GM19023 (cell line): ENCODE data around the gene MCF2L.

Experiments used
- ATAC-seq: cut with Tn5 transposase; IDR thresholded peaks from one replicate; pipeline ENCODE4 v1.9.1; 2021; ENCODE audit warnings: mild to moderate bottlenecking, moderate library complexity; ENCODE audit not compliant: unreplicated experiment

MCF2L gene

DNA sequence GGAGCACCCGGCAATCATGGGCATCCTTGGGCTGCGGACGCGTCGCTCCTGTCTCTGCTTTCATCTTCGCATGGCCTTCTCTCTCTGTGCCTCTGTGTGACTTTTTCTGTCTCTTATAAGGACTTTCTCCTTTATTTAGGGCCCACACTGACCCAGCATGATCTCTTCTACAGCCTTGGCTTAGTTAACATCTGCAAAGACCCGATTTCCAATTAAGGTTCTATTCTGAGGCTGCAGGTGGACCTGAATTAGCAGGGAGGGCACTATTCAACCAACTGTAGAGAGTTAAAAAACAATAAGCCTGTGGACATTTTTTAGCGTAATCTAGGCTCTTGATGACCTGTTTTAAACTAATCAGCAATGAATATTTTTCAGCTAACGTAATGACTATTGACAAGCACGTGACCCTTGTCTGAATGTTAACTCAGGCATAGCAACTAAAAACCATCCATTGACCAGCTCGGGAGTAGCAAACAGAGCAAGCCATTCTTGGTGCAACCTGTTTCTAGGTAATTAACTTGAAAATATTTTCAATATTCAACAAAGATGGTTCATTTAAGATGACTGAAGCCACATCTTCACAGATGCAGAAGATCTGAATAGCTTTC is 168.8 kb downstream of the MCF2L start:
- no peak for ATAC-seq

DNA sequence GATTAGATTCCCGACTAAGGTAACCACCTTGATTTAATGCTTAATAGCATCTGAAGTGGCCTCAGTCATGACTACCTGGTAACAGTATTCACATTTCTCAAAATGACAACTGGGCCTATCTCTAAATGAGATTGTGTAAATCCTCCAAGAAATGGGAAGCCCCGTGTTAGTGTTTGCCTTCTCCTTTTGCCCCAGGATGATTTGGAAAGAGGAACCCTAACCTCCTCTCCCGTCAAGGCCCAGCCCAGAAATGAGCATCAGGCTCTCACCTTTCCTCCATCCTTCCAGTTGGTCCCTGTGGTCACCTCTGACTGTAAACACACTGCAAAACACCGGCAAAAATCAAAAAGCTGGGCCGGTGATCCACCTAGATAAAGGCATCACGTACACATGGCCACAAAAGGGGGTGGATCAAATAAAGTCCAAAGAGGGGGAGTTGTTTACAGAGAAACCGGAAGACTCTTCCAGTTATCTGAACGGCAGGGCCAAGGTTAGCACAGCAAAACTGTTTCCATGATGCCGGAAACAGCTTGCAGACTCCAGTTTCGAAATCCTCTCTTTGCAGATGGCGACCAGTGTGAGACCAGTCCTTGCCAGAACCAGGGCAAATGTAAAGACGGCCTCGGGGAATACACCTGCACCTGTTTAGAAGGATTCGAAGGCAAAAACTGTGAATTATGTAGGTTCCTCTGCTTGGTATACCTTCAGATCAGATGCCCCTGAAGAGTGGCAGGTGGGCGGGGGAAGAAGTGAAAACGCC is 170.0 kb downstream of the MCF2L start:
- no peak for ATAC-seq

DNA sequence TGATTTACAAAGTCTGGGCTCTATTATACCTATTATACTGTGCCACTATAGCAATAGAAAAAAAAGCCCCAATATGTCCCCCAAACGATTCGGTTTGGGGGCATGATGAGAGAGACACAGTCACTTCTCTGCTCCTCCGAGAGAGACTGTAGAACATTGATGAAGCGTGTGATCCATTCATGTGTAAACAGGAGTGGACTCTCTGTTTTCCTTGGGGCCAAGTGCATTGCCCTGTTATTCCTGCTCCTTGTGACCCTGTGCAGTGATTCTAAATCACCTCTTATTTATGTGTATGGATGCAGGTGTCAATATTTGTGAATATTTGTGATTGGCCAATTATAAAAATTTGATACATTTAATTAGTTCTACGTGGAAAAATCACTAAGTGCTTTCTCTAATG is 170.6 kb downstream of the MCF2L start:
- ATAC-seq = no peak

DNA sequence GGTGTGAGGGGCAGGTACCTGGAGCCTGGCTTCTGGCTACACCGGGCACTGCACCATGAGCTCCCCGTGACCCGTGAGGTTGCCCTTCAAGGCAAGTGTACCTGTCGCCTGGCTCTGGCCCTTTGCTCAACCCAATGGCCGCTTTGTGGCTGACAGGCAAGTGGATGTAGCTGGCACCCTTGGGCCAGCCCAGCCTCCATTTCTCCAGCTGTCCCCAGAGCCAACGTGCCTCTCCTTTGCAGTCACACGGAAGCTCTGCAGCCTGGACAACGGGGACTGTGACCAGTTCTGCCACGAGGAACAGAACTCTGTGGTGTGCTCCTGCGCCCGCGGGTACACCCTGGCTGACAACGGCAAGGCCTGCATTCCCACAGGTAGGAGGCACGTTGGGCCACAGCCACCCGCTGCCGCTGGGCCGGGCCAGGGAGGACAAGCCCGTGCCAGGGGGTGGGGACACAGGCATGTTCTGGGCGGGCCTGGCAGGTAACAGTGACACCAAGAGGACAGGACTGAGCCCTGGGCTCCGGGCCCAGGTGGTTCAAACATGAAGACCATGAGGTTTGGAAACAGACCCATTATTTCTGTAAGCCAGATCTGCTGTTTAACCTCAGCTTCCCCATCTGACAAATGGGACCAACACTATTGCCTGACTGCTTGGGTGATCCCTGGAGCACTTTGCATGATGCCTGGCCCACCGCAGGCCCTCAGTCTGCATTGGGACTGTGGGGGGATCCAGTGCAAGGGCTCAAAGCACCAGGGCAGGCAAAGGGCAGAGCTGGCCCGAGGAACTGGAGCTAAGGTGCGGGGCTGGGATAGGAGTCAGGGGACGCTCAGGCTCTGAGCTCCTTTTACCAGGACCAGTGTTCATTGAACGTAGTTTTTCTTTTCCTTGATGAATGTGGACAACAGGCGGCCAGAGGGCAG is 171.9 kb downstream of the MCF2L start:
- no peak for ATAC-seq

DNA sequence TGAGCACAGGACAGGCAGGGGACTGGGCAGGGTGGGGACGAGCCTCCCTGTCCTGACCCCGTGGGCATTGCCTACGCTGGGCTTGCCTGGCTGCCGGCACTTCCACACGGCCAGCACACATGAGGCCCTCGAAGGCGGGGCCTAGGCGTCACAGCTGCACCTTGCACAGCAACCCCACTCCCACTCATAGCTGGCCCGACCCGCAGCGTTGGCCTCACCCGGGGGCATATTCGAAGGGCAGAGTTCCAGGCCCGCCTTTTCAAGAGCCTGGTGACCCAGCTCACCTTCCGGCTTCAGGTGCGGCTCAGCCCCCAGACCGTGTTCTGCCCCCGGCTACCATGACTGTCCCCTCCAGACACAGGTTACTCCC is 172.6 kb downstream of the MCF2L start:
- ATAC-seq = no peak

DNA sequence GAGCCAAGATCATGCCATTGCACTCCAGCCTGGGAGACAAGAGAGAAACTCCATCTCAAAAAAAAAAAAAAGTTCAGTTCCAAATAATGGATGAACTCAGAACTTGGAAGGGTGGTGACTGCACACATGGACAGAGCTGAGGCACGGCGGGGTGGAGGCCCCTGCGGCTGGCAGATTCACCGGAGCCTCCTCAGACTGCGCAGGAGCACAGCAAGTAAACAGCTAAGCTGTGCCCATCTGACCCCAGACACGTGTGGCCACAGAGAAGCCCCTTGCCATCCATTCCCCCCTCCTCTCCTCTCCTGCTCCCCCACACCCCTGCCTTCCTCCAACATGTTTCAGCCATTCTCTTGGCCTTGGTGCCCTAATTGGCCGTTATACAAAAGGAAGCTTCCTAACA is 173.9 kb downstream of the MCF2L start:
- ATAC-seq = no peak

DNA sequence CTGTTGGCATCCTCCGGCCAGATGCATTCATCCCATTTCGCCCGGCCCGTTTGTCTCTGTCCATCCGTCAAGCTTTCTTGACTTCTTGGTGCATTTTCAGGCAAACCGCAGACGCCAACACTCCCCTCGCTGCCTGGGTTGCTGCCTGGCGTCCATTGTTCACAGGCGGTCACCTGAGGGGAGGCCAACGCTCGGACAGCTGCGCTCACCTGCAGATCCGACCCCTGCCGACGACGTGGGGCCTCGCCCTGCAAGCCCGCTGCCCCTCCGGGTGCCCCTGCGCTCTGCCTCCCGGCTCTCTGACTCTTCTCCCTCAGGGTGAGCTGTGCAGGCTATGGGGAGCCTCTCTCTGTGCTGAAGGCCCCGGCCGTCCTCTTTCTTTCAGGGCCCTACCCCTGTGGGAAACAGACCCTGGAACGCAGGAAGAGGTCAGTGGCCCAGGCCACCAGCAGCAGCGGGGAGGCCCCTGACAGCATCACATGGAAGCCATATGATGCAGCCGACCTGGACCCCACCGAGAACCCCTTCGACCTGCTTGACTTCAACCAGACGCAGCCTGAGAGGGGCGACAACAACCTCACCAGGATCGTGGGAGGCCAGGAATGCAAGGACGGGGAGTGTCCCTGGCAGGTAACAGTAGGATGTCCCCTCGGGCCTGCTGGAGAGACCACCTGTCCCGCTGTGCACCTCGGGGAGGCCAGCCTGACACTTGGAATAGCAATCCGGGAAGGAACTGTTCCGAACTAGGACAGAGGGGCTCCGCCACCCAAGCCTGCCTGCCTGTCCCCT is 174.6 kb downstream of the MCF2L start:
- ATAC-seq = no peak

DNA sequence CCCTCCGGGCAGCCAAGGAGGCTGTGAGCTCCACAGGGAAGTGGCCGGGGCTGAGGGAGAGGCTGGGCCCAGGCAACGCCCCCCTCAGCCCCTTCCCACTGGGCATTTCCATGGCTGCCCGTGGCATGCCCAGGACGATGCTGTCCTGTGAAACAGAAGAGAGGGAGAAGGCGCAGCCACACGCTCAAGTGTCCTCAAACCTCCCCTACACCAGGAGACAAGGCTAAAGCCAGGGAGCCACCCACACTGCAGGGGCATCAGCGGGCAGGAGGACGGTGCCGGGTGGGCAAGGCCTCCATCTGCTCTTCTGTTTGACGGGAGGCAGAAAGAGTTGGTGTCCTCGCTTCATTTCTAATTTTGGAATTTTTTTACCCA is 175.2 kb downstream of the MCF2L start:
- ATAC-seq = no peak

DNA sequence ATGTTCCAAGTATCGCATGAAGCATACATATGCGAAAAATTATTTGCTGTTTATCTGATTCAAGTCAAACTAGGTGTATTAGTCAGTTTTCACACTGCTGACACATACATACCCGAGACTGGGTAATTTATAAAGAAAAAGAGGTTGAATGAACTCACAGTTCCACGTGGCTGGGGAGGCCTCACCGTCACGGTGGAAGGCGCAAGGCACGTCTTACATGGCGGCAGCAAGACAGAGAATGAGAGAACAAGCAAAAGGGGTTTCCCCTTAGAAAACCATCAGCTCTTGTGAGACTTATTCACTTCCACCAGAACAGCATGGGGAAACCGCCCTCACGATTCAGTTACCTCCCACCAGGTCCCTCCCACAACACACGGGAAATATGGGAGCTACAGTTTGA is 176.5 kb downstream of the MCF2L start:
- no peak for ATAC-seq

DNA sequence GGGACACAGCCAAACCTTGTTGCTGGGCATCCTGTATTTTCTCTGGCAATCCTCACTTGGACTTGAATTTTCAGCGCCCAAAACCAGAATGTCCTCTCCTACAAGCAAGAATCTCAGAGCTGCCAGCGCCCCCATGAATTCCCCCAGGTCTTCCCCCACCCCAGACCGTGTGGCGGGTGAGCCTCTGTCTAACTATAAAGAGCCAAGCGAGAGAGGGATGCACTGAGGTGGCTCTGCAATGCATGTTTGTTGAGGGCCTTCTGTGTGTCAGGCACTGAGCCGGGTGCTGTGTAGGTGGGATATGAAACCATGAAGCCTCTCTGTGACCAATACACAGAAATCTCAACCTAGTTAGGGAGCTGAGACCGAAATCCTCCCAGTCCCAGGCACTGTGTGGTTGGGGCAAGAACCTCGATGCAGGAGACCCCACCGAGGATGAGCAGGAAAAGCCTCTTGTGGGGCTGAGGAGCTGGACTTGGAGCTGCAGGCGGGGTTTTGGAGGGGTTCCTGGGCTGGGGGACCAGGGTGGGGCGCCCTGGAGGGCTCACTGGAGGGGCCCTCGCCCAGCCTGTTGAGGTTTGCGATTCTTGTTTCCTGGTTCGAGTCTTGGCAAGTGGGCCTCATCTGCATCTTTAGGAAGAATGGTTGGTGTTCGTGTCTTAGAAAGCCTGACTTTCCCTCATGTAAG is 177.0 kb downstream of the MCF2L start:
- no peak for ATAC-seq

DNA sequence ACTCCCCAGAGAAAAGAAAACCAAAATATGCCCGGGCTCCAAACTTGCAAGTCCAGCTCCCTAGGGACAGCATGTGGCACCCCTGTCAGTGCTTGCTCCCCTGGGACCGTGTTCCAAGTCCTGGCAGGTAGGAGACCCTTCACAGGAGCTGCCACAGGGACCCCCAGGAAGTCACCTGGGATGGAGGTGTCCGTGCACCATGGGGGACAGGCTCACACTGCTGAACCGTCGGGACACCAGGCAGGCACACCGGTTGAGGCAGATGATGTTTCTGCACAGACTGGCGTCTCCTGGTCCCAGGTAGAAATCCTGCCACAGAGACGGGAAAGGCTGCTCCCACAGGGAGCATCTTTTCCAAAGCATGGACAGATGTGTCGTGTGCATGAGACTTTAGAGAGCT is 177.7 kb downstream of the MCF2L start:
- no peak for ATAC-seq

DNA sequence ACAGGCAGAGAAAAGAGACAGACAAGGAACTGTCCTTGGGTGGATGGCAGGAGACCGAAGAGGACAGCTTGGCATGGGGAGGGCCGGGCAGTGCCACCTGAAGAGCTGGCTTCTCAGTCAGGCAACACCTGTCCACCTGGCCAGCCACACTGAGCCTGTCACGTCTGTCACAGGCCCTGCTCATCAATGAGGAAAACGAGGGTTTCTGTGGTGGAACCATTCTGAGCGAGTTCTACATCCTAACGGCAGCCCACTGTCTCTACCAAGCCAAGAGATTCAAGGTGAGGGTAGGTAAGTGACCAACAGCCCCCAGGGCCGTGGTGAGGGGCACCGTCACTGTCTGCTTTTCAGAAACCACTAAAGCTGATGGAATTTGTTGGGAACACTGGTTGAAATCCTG is 178.2 kb downstream of the MCF2L start:
- ATAC-seq = no peak

DNA sequence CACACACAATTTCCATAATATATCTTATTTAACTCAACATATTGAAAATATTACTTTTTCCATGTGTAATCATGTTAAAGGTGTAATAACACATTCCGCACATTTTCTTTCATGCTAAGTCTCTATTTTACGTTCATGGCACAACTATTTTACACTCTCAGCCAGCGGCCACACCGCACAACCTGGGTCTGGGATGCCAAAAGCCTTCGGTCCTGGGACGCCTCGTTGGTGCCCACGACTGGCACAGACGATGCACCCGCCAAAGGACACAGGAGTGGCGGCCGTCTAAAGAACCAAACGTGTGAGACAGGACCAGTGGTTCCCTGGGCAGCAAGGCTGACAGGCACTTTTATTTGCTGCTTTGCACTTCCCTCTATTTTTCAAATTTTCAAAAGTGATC is 179.4 kb downstream of the MCF2L start:
- no peak for ATAC-seq

DNA sequence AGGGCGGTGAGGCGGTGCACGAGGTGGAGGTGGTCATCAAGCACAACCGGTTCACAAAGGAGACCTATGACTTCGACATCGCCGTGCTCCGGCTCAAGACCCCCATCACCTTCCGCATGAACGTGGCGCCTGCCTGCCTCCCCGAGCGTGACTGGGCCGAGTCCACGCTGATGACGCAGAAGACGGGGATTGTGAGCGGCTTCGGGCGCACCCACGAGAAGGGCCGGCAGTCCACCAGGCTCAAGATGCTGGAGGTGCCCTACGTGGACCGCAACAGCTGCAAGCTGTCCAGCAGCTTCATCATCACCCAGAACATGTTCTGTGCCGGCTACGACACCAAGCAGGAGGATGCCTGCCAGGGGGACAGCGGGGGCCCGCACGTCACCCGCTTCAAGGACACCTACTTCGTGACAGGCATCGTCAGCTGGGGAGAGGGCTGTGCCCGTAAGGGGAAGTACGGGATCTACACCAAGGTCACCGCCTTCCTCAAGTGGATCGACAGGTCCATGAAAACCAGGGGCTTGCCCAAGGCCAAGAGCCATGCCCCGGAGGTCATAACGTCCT is 180.0 kb downstream of the MCF2L start:
- no peak for ATAC-seq
